Upper lobe of right lung (tissue), 1 donor: Measurements from ENCODE around the gene DOK6. TPM values are rescaled to one million over a fixed set of nuclear protein-coding genes. Genes with fewer than 3 reads are reported as not detected.

Experiments used
- ATAC-seq: fragments of 200-7000 bp; cut with Tn5 transposase; one replicate; pipeline ENCODE4 v1.9.1; 2020; ENCODE audit warnings: mild to moderate bottlenecking, moderate library complexity
- DNase-seq: peaks from one replicate; pipeline ENCODE4 v3.0.0-alpha.2; 2020
- H3K27ac ChIP-seq: fragments of 200-600 bp; one replicate; pipeline ENCODE4 v1.8.0; 2022
- H3K27me3 ChIP-seq: fragments of 200-600 bp; one replicate; pipeline ENCODE4 v1.8.0; 2022; ENCODE audit warnings: mild to moderate bottlenecking
- H3K36me3 ChIP-seq: fragments of 200-600 bp; one replicate; pipeline ENCODE4 v1.8.0; 2022
- H3K4me1 ChIP-seq: fragments of 200-600 bp; one replicate; pipeline ENCODE4 v1.8.0; 2022
- H3K4me3 ChIP-seq: fragments of 200-600 bp; one replicate; pipeline ENCODE4 v1.8.0; 2022; ENCODE audit warnings: mild to moderate bottlenecking
- H3K9me3 ChIP-seq: fragments of 200-600 bp; one replicate; pipeline ENCODE4 v1.8.0; 2022
- intact Hi-C: fragments of 100-400 bp; cut with DNase I; formaldehyde crosslinking; loops from one replicate; pipeline ENCODE4 v1.11.0; 2022
- total RNA-seq: library from RNA; stranded (reverse); fragmentation: NEBNext Ultra II Directional; extraction: Animal tissue kit (Norgen Biotek cat#: 25700); gene quantifications from one replicate; pipeline ENCODE4 v1.2.1, GENCODE V29; 2021
- TF ChIP-seq, protein P1 (sequence below): fragments of 200-600 bp; IDR thresholded peaks from one replicate; pipeline ENCODE4 v1.8.0; 2022; ENCODE audit warnings: antibody characterized with exemption
- donor health status: DM: no; HTN: yes; CAD: no; lungs with severe emphysema.

DOK6 gene
- total RNA-seq, 1 donor from 2014 or later = 5.9 TPM

DNA sequence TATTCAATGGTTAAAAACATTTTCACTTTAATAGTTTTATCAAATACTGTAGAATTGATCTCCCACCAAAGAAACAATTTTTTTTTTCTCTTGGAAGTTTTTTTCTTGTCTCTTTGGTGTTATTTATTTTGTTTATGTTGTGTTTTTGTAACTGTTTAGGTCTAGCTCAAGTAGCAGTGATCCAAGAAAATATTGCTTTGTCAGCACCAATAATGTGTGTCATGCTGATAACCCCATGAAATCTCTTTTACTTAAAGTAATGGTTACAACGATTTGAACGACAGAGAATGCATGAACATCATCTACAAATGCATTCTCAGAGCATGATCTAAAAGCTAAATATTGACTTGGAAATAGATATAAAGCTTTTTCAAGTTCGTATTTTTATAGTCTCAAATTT, 122.9 kb downstream of the DOK6 start:
- DNase-seq (no peak), ATAC-seq (no peak)
- Histone ChIP-seq H3K4me1 (no peaks in the 10 kb centered on the region), H3K27me3 (no peaks in the 10 kb centered on the region), H3K9me3 (no peaks in the 10 kb centered on the region), H3K36me3 (no peaks in the 10 kb centered on the region), H3K27ac (no peak overlapping the region), H3K4me3 (no peak overlapping the region)
- intact Hi-C loops = no loop called here
- TF ChIP-seq, protein P1, sequence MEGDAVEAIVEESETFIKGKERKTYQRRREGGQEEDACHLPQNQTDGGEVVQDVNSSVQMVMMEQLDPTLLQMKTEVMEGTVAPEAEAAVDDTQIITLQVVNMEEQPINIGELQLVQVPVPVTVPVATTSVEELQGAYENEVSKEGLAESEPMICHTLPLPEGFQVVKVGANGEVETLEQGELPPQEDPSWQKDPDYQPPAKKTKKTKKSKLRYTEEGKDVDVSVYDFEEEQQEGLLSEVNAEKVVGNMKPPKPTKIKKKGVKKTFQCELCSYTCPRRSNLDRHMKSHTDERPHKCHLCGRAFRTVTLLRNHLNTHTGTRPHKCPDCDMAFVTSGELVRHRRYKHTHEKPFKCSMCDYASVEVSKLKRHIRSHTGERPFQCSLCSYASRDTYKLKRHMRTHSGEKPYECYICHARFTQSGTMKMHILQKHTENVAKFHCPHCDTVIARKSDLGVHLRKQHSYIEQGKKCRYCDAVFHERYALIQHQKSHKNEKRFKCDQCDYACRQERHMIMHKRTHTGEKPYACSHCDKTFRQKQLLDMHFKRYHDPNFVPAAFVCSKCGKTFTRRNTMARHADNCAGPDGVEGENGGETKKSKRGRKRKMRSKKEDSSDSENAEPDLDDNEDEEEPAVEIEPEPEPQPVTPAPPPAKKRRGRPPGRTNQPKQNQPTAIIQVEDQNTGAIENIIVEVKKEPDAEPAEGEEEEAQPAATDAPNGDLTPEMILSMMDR = no peak

DNA sequence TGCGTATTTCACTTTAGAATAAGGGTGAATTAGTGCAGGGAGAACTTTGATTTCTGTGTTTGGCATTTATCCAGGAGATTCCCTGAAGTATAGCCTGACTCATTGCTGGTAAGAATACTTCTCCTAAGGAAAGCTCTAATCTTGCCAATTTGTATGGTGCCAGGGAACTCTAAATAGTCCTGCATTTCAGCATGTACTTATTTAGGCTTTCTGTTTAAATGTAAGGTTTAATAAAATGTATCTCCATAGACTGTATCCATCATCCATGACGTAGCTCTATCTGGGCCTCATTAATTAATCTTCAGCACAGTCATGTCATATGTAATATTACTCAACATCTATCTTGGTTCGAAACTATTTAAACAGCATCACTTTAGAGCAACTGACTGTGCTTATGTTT, 127.7 kb downstream of the DOK6 start:
- no peak for ATAC-seq
- TF ChIP-seq, protein P1 = no peak
- Histone ChIP-seq H3K27ac (no peak overlapping the region), H3K4me1 (no peaks in the 10 kb centered on the region), H3K9me3 (no peaks in the 10 kb centered on the region), H3K27me3 (no peaks in the 10 kb centered on the region), H3K4me3 (no peak overlapping the region), H3K36me3 (no peaks in the 10 kb centered on the region)
- intact Hi-C loops = no loop called here
- DNase-seq = no peak

DNA sequence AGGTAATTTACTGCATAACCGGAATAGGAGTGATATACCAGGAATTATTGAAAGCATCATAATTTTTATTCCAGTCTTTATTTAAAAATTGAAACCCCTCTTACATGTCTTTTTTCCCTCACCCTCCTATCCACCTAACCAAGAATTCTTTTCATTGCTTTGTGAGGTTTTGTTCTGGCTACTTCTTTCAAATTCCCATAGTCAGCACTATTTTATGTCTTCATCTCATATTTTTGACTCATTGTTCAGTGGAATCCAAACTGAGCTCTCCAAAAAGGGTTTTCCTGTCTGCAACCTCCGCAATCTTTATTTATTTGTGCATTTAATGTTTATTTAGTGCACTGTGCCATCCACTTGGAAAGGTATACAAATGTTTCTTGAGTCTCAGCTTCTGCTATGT, 128.5 kb downstream of the DOK6 start:
- intact Hi-C loops = no loop called here
- no peaks in the 10 kb centered on the region for H3K4me1 ChIP-seq
- ATAC-seq (no peak), DNase-seq (no peak)
- no peak overlapping the region for H3K4me3 ChIP-seq
- no peak overlapping the region for H3K27ac ChIP-seq
- no peaks in the 10 kb centered on the region for H3K27me3 ChIP-seq
- no peaks in the 10 kb centered on the region for H3K36me3 ChIP-seq
- TF ChIP-seq, protein P1 = no peak
- H3K9me3 ChIP-seq = no peaks in the 10 kb centered on the region

DNA sequence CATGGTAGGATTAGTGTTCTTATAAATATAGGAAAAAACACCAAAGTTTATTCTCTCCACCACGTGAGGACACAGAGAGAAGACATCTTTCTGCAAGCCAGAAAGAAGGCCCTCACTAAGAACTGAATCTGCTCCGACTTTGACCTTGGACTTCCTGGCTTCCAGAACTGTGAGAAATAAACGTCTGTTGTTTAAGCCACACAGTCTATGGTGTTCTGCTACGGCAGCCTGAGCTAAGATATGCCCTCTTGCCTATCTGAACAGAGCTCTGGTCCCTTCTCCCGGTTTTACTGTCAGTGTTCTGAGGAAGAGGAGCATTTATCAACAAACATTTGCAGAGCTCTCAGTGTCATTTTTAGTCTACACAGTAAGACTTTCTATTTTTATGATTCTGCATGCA, 131.3 kb downstream of the DOK6 start:
- TF ChIP-seq, protein P1 = no peak
- Histone ChIP-seq H3K4me3 (no peak overlapping the region), H3K9me3 (no peaks in the 10 kb centered on the region), H3K27me3 (no peaks in the 10 kb centered on the region), H3K4me1 (no peaks in the 10 kb centered on the region), H3K27ac (no peak overlapping the region), H3K36me3 (no peaks in the 10 kb centered on the region)
- intact Hi-C loops = no loop called here
- DNase-seq (no peak), ATAC-seq (no peak)

DNA sequence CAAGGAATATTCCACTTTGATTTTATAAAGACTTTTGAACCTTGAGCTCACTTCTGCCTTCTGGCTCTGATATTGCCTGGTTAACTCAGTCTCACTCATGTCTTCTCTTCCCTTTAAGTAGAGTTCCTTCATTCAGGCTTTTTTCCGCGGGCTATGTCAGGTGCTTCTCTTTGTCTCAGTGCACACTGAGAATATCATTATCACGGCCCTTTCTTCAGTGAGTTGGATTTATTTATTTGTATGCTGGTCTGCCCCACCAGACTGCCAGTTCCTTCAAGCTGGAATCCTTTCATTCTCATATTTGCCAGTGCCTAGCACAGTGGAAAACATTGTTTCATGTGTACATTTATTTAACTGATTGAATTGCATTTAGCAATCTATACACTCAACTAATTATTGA, 136.5 kb downstream of the DOK6 start:
- no peak overlapping the region for H3K4me3 ChIP-seq
- TF ChIP-seq, protein P1 = no peak
- no peaks in the 10 kb centered on the region for H3K36me3 ChIP-seq
- H3K9me3 ChIP-seq = no peaks in the 10 kb centered on the region
- no peaks in the 10 kb centered on the region for H3K27me3 ChIP-seq
- no peak overlapping the region for H3K27ac ChIP-seq
- DNase-seq (no peak), ATAC-seq (no peak)
- intact Hi-C loops = no loop called here
- no peaks in the 10 kb centered on the region for H3K4me1 ChIP-seq

DNA sequence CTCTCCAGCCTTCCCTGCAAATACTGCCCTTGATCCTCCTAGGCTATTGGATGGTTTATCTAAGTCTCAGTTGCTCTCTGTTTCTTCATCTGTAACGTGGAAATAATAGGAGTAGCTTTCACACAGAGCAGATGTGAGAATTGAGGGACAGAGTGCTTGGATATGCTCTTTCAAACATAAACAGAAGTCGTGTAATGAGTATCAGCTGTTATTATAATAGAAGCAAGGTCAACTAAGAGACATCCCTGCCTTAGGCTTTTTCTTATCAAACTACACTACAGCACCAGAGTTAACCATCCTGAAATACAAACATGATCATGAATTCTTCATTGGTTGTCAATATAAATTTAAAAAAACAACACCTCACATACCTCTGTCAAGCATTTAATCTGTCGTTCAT, 138.2 kb downstream of the DOK6 start:
- intact Hi-C loops = no loop called here
- TF ChIP-seq, protein P1 = no peak

More for the DNA sequence above, 138.2 kb downstream of the DOK6 start:
- H3K27ac ChIP-seq = no peak overlapping the region
- H3K4me1 ChIP-seq = no peaks in the 10 kb centered on the region
- no peak overlapping the region for H3K4me3 ChIP-seq
- no peak for ATAC-seq
- H3K27me3 ChIP-seq = no peaks in the 10 kb centered on the region
- H3K9me3 ChIP-seq = no peaks in the 10 kb centered on the region
- no peaks in the 10 kb centered on the region for H3K36me3 ChIP-seq
- no peak for DNase-seq
